SJSA1 (cell line): ENCODE measurements around the gene CXCL3. TPM values are rescaled to one million over a fixed set of nuclear protein-coding genes. Genes with fewer than 3 reads are reported as not detected.
"Not testable (repeated sequence)": the region's sequence is repeated elsewhere in the genome, so short reads cannot be mapped to it uniquely, and the experiment has no call there.

Source experiments
- DNase-seq, 2 experiments: peaks; one replicate each; pipeline ENCODE4 v3.0.0-alpha.2; 2015 to 2020; ENCODE audit warnings: low spot score in 2 of 2, low read depth in 1 of 2
- H3K27ac ChIP-seq: fragments of 250-450 bp; sonication (Bioruptor Pico); 2 replicates; pipeline ENCODE4 v1.5.1; 2020; ENCODE audit warnings: mild to moderate bottlenecking, moderate library complexity
- H3K27me3 ChIP-seq: fragments of 250-450 bp; sonication (Bioruptor Pico); replicated peaks from 2 replicates; pipeline ENCODE4 v1.5.1; 2020; ENCODE audit warnings: mild to moderate bottlenecking, moderate library complexity
- H3K36me3 ChIP-seq: fragments of 250-450 bp; sonication (Bioruptor Pico); 2 replicates; pipeline ENCODE4 v1.5.1; 2020; ENCODE audit warnings: mild to moderate bottlenecking
- H3K4me1 ChIP-seq: fragments of 250-450 bp; sonication (Bioruptor Pico); replicated peaks from 2 replicates; pipeline ENCODE4 v1.6.1; 2021; ENCODE audit warnings: mild to moderate bottlenecking
- H3K4me3 ChIP-seq: fragments of 250-450 bp; sonication (Bioruptor Pico); 2 replicates; pipeline ENCODE4 v1.5.1; 2020; ENCODE audit warnings: mild to moderate bottlenecking
- H3K9me3 ChIP-seq: fragments of 250-450 bp; sonication (Bioruptor Pico); replicated peaks from 2 replicates; pipeline ENCODE4 v1.5.1; 2020; ENCODE audit warnings: mild to moderate bottlenecking
- total RNA-seq: library from RNA; depleted of rRNA; stranded (reverse); fragments of >200 nt; shearing (Covaris generic); gene quantifications from 2 replicates; pipeline ENCODE4 v1.2.3, GENCODE V29; 2014; rRNA removed

CXCL3 gene
- total RNA-seq: 0.34 TPM in 1 of 2 replicates, not detected in the other

DNA sequence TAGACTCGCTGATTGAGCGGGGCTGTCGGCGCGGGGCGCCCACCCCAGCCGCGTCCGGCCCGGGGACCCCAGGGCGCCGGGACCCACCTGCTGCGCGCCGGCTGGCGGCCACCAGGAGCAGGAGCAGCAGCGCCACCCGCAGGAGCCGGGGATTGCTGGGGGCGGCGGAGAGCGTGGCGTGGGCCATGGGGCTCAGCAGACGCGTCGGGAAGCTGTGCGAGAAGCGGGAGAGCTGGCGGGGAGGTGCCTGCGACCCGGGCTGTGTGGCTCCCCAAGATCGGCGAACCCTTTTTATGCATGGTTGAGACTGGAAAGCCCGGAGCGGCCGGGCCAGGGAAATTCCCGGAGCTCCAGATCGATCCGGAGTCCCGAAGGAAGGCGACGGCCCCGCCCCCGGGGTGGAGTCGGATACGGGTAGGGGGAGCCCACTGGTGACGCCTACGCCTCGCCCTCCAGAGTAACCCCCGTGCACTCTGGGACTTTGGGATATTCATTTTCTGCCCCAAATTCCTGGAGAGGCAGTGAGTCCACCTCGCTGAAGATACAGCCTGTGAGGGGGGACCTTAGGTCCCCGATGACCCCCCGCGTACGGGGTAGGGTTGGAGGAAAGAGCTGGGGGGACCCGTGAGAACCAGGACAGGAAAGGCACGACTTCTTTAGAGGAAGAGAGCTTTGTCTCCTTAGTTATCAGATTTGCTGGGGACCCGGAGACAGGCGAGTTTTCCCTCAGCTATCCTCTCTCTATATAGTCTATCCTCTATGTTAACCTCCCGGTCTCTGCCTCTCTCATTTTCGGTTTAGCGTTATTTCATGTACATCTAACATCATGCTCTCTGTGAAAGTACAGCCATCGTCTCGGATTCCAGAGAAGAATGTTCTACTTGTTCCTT, at the start of gene CXCL3:
CXCL3 (minus strand) TSS at position 265 of the 890 bp plus-strand sequence; CDS start at position 187, 78 bp downstream.
- Histone ChIP-seq H3K4me1 (no peaks in the 10 kb centered on the region), H3K9me3 (no peaks in the 10 kb centered on the region), H3K36me3 (no peaks in the 10 kb centered on the region), H3K4me3 (peak within 1 kb of the TSS; percentile 60), H3K27ac (peak within 1 kb of the TSS; percentile 13; the same call in 1 of the 2 replicates), H3K27me3 (no peaks in the 10 kb centered on the region)
- peak; percentile 70 to 73 for DNase-seq

DNA sequence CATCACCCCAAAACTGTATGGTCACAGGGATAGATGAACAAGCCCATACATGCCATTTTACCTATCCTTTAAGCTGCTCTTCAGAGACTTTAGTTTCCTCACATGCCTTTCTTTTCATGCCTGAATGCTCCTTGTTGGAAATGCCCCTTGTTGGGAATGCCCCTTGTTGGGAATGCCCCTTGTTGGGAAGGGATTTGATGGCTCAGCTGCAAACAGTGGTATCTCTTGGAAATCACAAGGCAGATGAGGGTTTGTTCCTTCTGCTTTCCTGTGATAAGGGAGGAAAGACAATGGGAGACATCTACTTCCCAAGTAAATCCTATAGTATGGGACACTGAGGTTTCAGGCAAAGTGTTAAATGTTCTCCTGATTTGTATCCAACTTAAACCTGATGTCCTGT, 49.0 kb upstream of the CXCL3 start:
- no peak for DNase-seq
- H3K27ac ChIP-seq: no peak overlapping the region
- no peaks in the 10 kb centered on the region for H3K4me1 ChIP-seq

DNA sequence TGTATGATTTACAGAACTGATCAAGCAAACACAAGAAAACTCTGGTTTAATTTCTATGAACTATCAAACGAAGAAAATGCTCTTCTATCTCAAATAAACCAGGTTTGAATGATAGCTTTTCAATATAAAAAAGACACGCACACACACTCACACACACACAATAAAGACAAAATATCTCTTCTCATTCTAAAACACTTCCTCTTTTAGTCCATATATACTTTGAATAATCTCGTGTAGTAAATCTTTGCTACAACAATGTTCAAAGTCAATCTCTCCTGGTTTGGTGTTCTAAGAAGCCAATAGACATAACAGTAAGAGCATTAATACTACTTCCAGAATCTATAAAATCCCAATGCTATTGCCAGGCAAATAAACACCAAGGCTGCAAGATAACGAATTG, 47.2 kb upstream of the CXCL3 start:
- Histone ChIP-seq H3K27me3 (no peaks in the 10 kb centered on the region), H3K4me1 (no peaks in the 10 kb centered on the region), H3K9me3 (no peaks in the 10 kb centered on the region), H3K36me3 (no peaks in the 10 kb centered on the region), H3K27ac (no peak overlapping the region), H3K4me3 (no peak overlapping the region)
- DNase-seq: no peak

More for the DNA sequence above, 49.0 kb upstream of the CXCL3 start:
- no peaks in the 10 kb centered on the region for H3K27me3 ChIP-seq
- H3K9me3 ChIP-seq: no peaks in the 10 kb centered on the region
- no peaks in the 10 kb centered on the region for H3K36me3 ChIP-seq
- H3K4me3 ChIP-seq: no peak overlapping the region

DNA sequence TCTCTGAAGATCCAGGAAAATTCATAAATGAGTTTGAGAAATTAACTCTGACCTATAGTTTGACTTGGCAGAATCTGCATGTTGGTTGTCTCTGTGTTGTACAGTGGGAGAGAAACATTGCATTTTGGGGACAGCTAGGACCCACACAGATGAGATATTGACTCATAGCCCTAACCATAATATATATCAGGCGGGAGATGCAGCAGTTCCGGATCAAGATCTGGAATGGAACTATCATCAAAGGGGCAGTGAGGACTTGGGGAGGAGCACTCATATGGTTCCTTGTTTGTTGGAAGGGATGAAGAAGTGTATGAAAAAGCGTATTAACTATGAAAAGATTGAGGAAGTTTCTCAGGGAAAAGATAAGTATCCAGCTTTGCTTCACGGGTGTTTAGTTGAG, 46.5 kb upstream of the CXCL3 start:
- no peak for DNase-seq
- H3K27ac ChIP-seq: no peak overlapping the region
- no peaks in the 10 kb centered on the region for H3K4me1 ChIP-seq
- no peaks in the 10 kb centered on the region for H3K36me3 ChIP-seq
- H3K4me3 ChIP-seq: no peak overlapping the region
- H3K27me3 ChIP-seq: no peaks in the 10 kb centered on the region
- H3K9me3 ChIP-seq: no peaks in the 10 kb centered on the region

DNA sequence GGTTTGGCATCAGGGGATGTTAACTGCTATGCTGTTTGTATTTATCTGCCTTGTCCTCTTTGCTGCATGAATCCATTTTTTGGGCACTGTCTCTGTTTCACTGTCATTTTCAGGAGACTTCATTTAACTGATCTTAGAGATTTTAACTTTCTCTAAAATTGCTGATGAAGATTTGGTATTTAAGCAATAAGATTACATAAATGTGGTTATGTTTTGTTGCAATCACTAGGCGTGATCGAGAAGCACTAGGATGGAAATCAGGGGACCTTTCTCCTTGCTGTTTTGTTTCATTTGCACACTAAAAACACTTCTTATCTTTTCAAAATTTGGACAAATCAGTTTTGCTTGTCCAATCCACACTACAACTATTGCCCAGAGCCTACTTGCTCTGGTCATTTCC, 45.1 kb upstream of the CXCL3 start:
- Histone ChIP-seq H3K36me3 (no peaks in the 10 kb centered on the region), H3K27ac (no peak overlapping the region), H3K27me3 (no peaks in the 10 kb centered on the region), H3K4me3 (no peak overlapping the region), H3K9me3 (no peaks in the 10 kb centered on the region), H3K4me1 (no peaks in the 10 kb centered on the region)
- DNase-seq: no peak

DNA sequence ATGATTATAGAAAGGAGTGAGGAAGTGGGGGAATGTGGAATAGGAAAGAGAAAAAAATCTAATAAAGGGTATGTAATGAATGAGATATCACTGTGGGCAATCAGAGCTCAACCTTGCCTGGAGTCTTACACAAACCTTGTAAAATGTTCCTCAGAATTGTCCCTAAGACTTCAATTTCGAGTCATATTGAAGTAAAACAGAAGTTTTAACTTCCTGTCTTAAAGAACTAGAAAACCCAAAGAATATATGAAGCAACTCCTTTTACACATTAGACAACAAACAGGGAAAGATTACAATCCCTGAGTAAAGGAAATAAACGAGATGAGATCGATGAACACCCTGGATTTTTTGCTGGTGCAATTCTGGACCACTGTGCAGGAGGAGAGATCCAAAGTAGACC, 42.5 kb upstream of the CXCL3 start:
- H3K4me1 ChIP-seq: no peaks in the 10 kb centered on the region
- H3K4me3 ChIP-seq: no peak overlapping the region
- no peaks in the 10 kb centered on the region for H3K27me3 ChIP-seq
- no peaks in the 10 kb centered on the region for H3K9me3 ChIP-seq
- no peaks in the 10 kb centered on the region for H3K36me3 ChIP-seq
- no peak overlapping the region for H3K27ac ChIP-seq
- DNase-seq: no peak

DNA sequence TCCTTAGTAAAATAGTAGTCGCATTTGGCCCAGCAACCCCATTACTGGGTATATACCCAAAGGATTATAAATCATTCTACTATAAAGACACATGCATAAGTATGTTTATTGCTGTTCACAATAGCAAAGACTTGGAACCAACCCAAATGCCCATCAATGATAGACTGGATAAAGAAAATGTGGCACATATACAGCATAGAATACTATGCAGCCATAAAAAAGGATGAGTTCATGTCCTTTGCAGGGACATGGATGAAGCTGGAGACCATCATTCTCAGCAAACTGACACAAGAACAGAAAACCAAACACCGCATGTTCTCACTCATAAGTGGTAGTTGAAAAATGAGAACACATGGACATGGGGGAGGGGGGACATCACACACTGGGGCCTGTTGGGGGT, 41.9 kb upstream of the CXCL3 start:
- not testable (repeated sequence) for H3K27ac ChIP-seq, H3K36me3 ChIP-seq, H3K4me3 ChIP-seq, H3K9me3 ChIP-seq, H3K27me3 ChIP-seq, DNase-seq, H3K4me1 ChIP-seq

DNA sequence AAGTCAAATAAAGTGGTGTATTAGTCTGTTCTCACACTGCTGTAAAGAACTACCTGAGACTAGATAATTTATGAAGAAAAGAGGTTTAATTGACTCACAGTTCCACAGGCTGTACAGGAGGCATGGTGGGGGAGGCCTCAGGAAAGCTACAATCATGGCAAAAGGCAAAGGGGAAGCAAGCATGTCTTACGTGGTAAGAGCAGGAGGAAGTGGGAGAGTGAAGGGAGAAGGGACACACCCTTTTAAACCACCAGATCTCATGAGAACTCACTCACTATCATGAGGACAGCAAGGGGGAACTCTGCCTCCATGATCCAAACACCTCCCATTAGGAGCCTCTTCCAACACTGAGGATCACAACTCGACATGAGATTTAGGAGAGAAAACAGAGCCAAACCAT, 40.5 kb upstream of the CXCL3 start:
- not testable (repeated sequence) for DNase-seq, H3K27me3 ChIP-seq, H3K9me3 ChIP-seq, H3K36me3 ChIP-seq, H3K4me1 ChIP-seq, H3K27ac ChIP-seq, H3K4me3 ChIP-seq

DNA sequence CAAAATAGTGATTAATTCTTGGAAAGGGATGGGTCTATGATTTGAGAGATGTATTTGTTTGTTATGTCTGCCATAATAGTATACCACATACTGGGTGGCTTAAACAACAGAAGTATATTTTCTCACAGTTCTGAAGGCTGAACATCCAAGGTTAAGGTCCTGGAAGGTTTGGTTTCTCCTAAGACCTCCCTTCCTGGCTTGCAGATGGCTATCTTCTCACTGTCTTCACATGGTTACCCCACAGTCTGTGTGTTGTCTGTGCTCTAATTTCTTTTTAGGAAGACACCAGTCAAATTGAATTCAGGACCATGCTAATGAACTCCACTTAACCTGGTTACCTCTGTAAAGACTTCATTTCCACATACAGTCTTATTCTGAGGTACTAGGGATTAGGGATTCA, 34.9 kb upstream of the CXCL3 start:
- Histone ChIP-seq H3K27me3 (no peaks in the 10 kb centered on the region), H3K36me3 (no peaks in the 10 kb centered on the region), H3K27ac (no peak overlapping the region), H3K4me1 (no peaks in the 10 kb centered on the region), H3K4me3 (no peak overlapping the region), H3K9me3 (no peaks in the 10 kb centered on the region)
- DNase-seq: no peak

DNA sequence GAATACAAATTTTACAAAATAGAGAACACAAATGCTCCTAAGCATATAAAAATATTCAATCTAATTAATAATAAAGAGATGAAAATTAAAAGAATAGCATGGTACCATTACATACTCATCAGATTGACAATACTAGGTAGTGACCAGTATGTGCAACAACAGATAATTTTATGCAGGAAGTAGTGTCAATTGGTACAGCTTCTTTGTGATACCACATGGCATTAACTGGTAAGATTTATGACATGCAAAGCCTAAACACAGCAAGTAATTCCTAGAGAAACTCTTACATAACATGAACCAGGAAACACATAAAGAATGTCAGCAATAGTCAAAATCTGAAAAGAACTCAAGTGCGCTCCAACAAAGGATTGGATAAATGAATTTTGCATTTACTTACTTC, 34.2 kb upstream of the CXCL3 start:
- no peak for DNase-seq
- Histone ChIP-seq H3K27me3 (no peaks in the 10 kb centered on the region), H3K4me3 (no peak overlapping the region), H3K9me3 (no peaks in the 10 kb centered on the region), H3K4me1 (no peaks in the 10 kb centered on the region), H3K27ac (no peak overlapping the region), H3K36me3 (no peaks in the 10 kb centered on the region)

DNA sequence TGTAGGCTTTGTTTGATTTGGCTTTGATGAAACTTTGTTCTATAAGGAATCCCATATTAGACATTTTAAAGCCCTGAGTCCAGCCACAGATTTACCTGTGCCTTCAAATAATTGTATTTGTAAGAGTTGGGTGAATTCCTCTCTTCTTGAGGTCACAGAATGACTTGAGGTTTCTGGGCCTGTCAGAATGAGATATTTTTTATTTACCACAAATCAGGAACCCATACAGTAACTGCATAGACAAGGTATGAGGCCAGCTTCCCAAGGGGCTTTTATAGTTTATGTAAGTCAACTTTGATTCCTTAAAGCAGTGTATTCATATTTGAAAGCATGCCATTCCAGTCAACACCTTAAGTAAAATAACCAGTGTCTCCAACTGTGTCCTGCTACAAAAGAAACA, 29.1 kb upstream of the CXCL3 start:
- H3K36me3 ChIP-seq: no peaks in the 10 kb centered on the region
- H3K27ac ChIP-seq: no peak overlapping the region
- no peaks in the 10 kb centered on the region; the same call in 1 of the 2 replicates for H3K4me1 ChIP-seq
- no peaks in the 10 kb centered on the region for H3K9me3 ChIP-seq
- DNase-seq: no peak
- H3K4me3 ChIP-seq: no peak overlapping the region
- no peaks in the 10 kb centered on the region for H3K27me3 ChIP-seq

DNA sequence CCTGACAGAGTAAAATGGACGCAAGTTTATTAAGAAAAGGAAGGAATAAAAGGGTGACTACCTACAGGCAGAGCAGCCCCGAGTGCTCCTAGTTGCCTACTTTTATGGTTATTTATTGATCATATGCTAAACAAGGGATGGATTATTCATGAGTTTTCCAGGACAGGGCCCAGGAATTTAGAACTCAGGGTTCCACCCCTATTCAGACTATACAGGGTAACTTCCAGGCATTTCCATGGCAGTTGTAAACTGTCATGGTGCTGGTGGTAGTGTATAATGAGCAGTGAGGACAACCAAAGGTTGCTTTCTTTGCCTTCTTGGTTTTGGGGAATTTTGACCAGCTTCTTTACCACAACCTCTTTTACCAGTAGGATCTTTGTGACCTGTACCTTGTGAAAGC, 27.7 kb upstream of the CXCL3 start:
- Histone ChIP-seq H3K9me3 (no peaks in the 10 kb centered on the region), H3K4me1 (no peaks in the 10 kb centered on the region; the same call in 1 of the 2 replicates), H3K27me3 (no peaks in the 10 kb centered on the region), H3K36me3 (no peaks in the 10 kb centered on the region), H3K27ac (no peak overlapping the region), H3K4me3 (no peak overlapping the region)
- DNase-seq: no peak

DNA sequence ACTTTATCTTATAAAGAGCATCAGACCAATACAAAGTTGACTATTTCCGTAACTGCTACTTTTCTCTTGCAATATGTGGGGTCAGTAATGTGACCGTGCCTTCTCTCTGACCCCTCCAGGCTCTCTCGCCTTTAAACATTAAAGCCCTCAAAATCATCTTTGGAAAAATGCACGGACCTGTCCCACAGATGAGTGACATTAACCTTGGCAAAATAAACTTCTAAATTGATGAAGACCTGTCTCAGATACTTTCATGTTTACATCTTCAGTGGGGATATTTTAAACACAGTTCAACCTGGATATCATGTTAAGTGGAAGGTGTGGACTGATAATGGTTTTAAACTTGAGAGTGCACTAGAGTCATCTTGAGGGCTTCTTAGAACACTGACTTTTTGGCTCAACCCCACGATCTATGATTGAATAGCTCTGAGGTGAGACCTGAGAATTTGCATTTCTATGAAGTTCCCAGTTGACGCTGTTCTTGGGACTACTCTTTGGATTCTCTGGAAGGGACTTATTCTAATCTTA, 26.7 kb upstream of the CXCL3 start:
- Histone ChIP-seq H3K36me3 (no peaks in the 10 kb centered on the region), H3K27me3 (no peaks in the 10 kb centered on the region), H3K9me3 (no peaks in the 10 kb centered on the region), H3K27ac (no peak overlapping the region), H3K4me1 (no peaks in the 10 kb centered on the region; the same call in 1 of the 2 replicates), H3K4me3 (no peak overlapping the region)
- DNase-seq: no peak

DNA sequence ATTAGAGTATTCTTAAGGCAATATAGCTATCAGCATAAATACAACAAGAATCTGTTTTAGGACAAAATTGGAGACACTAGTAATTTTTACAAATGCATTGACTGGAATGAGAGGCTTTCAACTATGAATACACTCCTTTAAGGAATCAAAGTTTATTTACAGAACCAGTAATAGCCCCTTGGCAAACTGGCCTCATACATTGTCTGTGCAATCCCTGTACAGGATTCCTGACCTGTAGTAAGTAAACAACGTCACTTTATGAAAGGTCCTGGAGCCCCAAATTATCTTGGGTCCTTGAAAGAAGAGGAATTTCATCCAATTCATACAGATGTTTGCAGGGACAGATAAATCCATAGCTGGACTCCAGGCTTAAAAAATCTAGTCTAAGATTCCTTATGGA, 25.4 kb upstream of the CXCL3 start:
- H3K27me3 ChIP-seq: no peaks in the 10 kb centered on the region

More for the DNA sequence above, 25.4 kb upstream of the CXCL3 start:
- DNase-seq: no peak
- Histone ChIP-seq H3K4me3 (no peak overlapping the region), H3K4me1 (no peaks in the 10 kb centered on the region; the same call in 1 of the 2 replicates), H3K9me3 (no peaks in the 10 kb centered on the region), H3K27ac (no peak overlapping the region), H3K36me3 (no peaks in the 10 kb centered on the region)
